HG02678 (cell line): ENCODE measurements around the gene RIPOR1.
"Not testable (repeated sequence)": the region's sequence is repeated elsewhere in the genome, so short reads cannot be mapped to it uniquely, and the experiment has no call there.

Experiments used
- ATAC-seq: cut with Tn5 transposase; IDR thresholded peaks from one replicate; pipeline ENCODE4 v1.9.1; 2021; ENCODE audit warnings: mild to moderate bottlenecking, moderate library complexity; ENCODE audit not compliant: unreplicated experiment

Gene RIPOR1, protein sequence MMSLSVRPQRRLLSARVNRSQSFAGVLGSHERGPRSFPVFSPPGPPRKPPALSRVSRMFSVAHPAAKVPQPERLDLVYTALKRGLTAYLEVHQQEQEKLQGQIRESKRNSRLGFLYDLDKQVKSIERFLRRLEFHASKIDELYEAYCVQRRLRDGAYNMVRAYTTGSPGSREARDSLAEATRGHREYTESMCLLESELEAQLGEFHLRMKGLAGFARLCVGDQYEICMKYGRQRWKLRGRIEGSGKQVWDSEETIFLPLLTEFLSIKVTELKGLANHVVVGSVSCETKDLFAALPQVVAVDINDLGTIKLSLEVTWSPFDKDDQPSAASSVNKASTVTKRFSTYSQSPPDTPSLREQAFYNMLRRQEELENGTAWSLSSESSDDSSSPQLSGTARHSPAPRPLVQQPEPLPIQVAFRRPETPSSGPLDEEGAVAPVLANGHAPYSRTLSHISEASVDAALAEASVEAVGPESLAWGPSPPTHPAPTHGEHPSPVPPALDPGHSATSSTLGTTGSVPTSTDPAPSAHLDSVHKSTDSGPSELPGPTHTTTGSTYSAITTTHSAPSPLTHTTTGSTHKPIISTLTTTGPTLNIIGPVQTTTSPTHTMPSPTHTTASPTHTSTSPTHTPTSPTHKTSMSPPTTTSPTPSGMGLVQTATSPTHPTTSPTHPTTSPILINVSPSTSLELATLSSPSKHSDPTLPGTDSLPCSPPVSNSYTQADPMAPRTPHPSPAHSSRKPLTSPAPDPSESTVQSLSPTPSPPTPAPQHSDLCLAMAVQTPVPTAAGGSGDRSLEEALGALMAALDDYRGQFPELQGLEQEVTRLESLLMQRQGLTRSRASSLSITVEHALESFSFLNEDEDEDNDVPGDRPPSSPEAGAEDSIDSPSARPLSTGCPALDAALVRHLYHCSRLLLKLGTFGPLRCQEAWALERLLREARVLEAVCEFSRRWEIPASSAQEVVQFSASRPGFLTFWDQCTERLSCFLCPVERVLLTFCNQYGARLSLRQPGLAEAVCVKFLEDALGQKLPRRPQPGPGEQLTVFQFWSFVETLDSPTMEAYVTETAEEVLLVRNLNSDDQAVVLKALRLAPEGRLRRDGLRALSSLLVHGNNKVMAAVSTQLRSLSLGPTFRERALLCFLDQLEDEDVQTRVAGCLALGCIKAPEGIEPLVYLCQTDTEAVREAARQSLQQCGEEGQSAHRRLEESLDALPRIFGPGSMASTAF

GRCh38 chr16:67528222-67528869 lies at the start of gene RIPOR1:
Gene RIPOR1, plus strand, starts transcription at chr16:67528829. Its CDS starts 9,618 bp downstream, at chr16:67538447.
- no peak for ATAC-seq

- ATAC-seq = peak; percentile 96
Measured at GRCh38 chr16:67480833-67481560, 47.6 kb upstream of the RIPOR1 start, which contains the start of gene ATP6V0D1. Gene ATP6V0D1, minus strand, starts transcription at chr16:67481157. Its CDS starts 71 bp downstream, at chr16:67481086.

DNA sequence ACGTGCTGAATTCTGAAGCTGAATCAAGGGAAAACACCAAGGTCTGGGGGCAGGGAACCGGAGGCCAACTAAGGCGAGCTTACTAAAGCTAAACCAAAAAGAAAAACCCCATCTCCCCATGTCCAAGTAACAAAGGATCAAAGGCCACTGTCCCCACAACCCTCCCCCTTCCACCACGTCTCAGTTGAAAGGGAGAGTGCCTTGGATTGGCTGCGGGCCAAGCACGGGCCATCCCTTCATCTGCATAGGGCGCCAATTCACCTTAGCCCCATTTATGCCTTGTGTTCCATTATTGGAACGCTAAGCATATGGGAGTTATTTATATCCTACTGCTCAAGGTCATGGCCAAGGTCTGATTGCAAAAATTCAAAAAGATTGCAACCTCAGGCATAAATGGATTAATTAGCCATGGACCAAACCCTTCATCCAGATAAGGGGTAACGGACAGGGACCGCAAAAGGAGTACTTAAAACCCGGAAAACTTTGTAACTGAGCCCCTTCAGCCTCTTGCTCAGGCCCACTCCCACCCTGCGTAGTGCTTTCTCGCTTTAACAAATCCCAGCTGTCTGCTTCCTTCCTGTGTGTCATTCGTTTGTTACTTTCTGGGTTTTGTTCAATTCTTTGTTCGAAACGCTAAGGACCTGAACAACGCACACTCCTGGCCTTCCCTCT lies 46.9 kb upstream of the RIPOR1 start:
- ATAC-seq = no peak

DNA sequence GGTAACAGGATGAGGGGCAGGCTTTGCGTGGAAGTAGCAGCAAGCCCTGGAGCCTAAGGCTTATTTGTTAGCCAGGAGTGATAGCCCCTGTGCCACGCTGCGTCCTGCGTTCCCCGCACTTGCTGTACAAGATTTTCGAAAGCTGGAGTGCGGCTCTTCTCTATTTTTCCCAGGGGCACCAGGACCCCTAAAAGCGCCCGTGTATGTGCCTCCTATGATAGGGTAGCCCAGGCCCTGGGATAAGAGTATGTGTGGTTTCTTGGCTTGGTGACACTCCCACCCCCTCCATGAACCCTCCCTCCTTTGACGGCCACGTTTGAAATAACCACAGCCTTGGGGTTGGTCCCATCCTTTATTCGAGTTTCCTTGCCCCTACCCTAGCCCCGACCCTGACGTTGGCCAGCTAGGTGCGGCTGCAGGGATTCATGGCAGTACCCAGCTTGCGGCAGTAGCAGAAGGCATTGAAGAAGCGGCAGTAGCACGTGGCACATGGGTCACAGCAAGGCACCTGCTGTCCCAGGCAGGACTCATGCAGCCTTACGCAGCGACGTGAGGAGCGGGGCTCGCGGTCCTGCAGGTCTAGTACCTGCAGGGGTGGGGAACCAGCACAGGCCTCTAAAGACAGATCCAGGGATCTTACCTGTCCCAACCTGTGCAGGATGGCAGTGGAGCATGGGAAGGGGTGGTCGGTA lies 46.2 kb upstream of the RIPOR1 start:
- no peak for ATAC-seq

DNA sequence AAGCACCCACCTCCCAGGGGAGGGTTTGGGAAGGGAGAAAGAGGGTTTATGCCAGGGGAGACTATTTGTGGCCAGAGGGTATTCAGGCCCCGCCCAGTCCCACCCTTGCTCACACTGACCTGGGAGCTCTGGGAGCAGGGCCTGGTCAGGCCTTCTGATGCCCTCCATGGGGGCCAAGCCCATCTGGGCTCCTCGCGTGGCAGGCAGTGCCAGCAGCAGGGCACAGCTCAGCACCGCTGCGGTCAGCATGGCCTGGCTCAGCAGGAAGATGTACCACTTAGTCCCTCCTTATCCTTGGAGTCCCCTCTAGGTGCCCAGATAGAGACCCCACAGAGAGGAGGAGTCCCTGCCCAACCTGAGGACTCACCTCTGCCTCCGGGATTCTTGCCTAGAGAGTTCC lies 45.5 kb upstream of the RIPOR1 start, which contains the start of gene AGRP:
Gene AGRP (minus strand): TSS at position 398 of the 400 bp plus-strand sequence. CDS start 149 bp downstream, at position 249.
- ATAC-seq = no peak

- no peak for ATAC-seq
Measured at GRCh38 chr16:67483731-67484525, 44.7 kb upstream of the RIPOR1 start.

DNA sequence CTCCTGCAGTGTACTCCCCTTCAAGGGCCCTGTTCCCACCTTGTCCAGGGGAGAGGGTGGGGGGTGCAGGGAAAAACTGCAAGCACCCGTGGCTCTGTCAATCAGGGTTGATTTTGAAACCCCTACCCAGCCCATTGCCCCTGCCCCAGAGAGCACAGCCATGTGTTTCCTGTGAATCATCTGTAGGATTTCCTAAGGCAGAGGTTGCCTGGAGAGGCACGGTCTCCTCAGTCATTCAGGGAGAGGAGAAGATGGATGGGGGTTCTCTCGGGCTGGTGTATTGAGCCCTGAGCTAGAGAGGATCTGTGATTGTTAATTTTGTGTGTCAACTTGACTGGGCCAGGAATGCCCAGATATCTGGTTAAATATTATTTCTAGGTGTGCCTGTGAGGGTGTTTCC lies 41.8 kb upstream of the RIPOR1 start:
- no peak for ATAC-seq

- ATAC-seq = not testable (repeated sequence)
Measured at GRCh38 chr16:67487561-67487960, 41.1 kb upstream of the RIPOR1 start.

DNA sequence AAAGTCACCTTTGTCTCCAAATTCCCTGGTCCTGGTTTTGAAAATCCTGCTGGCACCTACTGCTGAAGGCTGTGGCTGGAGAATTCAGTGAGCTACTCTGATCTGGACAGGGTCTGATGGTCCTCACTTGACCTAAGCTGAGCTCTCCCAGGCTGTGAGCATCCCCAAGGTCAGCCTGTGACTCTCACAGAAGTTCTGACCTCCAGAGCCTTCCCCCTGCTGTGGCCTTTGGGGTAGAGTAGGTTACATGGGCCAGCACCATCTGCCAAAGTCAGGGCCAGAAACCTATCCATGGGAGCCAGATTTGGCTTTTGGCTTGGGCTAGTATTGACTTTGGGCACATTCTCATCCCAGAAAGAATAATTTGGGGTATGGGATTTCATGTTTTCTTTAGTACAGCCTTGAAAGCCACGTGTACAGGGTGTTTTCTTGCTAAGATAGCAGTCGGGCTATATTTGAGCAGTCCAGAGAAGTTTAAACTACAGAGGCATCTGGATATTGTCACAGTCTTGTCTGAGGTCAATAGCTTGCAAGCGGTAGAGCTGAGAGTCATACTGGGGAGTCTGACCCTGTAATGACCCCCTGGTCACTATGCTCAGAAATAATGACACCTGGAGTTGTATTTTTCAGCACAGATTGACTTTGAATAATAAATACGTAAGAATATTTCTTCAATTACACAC lies 39.1 kb upstream of the RIPOR1 start:
- ATAC-seq = no peak

- no peak for ATAC-seq
Measured at GRCh38 chr16:67490335-67491096, 38.1 kb upstream of the RIPOR1 start.

DNA sequence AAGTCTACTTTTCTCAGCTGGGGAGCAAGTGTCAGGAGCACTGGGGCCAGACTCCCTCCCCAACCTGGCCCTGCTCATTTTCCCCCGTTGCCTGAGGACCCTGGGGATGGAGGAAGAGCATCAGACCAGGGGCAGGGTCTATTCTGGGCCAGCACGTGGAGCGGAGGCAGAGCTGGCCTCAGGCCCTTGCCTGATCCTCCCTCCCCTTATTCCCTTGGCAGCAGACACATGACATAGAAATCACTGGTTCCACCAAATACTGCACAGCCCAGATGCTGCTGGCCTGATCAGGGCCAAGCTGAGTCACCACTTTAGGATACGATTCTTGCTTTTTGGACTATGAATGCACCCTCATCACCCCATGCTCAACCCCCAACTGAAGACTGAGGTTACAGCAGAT lies 29.5 kb upstream of the RIPOR1 start:
- ATAC-seq = no peak

DNA sequence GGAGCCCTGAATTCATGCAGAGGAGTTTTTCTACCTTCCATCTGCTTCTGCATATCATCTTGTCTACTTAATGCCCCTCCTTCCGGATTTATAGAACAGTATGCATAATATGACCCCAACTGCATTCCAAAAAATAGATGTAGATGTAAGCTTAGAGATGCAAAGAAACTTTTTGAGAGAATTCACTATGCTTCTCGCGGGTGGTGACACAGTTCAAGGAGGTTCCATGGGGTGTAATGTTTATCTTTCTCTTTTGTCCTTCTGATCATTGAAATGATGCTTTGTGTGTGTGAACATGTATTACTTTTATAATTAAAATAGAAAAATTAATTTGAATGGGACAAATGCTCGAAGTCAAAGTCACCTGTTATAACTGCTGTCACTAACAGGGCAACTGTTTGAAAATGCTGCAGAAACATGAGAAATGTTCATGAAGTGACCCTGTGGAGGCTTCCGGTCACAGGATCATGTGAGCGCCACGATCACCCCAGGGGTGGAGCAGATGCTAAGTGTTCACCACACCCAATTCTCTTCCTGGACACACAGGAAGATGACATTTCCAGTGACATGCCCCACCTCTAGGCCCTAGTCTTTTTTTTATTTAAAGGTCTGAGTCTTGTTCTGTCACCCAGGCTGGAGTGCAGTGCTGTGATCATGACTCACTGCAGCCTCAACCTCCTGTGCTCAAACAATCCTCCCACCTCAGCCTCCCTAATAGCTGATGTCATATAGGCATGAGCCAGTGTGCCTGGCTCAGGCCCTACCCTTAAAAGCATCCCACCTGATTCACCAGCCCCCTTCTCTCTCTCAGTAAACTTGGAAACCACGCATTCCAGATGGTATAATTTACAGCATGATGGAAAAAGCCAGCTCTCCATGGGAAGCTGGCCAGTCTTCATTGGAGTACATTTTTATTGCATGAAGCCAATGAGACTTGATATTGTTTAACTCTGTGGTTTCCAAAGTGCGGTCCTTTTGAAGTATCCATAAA lies 24.3 kb upstream of the RIPOR1 start:
- no peak for ATAC-seq

DNA sequence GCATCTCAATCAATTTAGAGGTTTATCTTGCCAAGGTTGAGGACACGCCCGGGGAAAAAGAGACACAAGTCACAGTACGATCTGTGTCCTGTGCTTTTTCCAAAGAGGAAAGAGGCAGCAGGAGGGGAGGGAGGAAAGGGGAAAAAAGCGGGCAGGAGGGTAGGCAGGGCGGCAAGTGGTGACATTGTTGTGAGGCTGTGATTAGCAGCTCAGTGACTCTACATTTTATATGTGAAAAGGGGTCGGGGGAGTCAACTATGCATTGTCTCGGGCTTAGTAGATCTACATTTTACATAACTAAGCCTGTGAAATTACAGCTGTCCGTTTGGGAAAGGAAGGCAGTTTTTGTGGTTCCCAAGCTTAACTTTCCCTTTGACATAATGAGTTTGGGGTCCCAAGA lies 22.2 kb upstream of the RIPOR1 start:
- no peak for ATAC-seq

- no peak for ATAC-seq
Measured at GRCh38 chr16:67509016-67509415, 19.6 kb upstream of the RIPOR1 start.

- ATAC-seq = not testable (repeated sequence)
Measured at GRCh38 chr16:67513892-67514291, 14.7 kb upstream of the RIPOR1 start.
